Measurements from ENCODE around the gene ATP6V0A4.

DNA sequence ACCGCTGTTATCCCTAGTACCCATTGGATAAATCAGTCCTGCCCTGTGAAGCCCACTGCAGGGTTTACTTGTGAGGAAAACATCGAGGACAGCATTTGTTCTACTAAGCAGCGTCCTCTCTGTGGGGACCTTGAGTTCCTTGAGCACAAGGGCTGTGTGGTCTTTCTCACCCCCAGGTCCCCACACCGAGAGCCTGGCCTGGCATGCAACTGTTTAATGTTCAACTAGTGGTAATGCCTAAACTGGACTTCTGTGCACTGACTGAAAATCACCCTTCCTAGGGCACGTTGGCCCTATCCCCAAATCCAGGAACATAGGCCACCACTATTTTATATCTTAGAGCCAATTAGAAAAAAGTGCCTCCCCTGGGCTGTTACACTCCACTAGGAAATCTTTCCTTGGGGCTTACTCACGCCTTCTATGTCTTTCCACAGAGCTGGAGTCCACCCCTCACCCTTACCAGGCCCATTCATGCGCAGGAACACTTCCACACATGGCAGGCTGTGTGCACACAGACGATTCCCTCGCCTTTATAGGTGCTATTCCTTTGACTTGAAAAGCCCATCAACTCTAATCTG is 1.9 kb downstream of the ATP6V0A4 start:
- TF ChIP-seq, protein P1, sequence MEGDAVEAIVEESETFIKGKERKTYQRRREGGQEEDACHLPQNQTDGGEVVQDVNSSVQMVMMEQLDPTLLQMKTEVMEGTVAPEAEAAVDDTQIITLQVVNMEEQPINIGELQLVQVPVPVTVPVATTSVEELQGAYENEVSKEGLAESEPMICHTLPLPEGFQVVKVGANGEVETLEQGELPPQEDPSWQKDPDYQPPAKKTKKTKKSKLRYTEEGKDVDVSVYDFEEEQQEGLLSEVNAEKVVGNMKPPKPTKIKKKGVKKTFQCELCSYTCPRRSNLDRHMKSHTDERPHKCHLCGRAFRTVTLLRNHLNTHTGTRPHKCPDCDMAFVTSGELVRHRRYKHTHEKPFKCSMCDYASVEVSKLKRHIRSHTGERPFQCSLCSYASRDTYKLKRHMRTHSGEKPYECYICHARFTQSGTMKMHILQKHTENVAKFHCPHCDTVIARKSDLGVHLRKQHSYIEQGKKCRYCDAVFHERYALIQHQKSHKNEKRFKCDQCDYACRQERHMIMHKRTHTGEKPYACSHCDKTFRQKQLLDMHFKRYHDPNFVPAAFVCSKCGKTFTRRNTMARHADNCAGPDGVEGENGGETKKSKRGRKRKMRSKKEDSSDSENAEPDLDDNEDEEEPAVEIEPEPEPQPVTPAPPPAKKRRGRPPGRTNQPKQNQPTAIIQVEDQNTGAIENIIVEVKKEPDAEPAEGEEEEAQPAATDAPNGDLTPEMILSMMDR (IDR thresholded peaks at IDR 0.05) = no peak
- no peak for TF ChIP-seq POLR2A (IDR thresholded peaks at IDR 0.05)
